MG63 (cell line): Measurements from ENCODE around the gene MAIP1. TPM values are rescaled to one million over a fixed set of nuclear protein-coding genes. Genes with fewer than 3 reads are reported as not detected.
A peak's percentile ranks its signal among the peaks of the same experiment; 100 is the strongest.

ENCODE experiments used
- DNase-seq: peaks from one replicate; pipeline ENCODE4 v3.0.0-alpha.2; 2020
- H3K27me3 ChIP-seq: fragments of 250-450 bp; sonication (Bioruptor Pico); 2 replicates; pipeline ENCODE4 v1.5.1; 2020; ENCODE audit warnings: mild to moderate bottlenecking, moderate library complexity
- H3K36me3 ChIP-seq: fragments of 250-450 bp; sonication (Bioruptor Pico); 2 replicates; pipeline ENCODE4 v1.5.1; 2020; ENCODE audit warnings: mild to moderate bottlenecking, moderate library complexity
- H3K4me3 ChIP-seq: fragments of 250-450 bp; sonication (Bioruptor Pico); 2 replicates; pipeline ENCODE4 v1.5.1; 2020; ENCODE audit warnings: mild to moderate bottlenecking, moderate library complexity
- H3K9me3 ChIP-seq: fragments of 250-450 bp; sonication (Bioruptor Pico); 2 replicates; pipeline ENCODE4 v1.5.1; 2020; ENCODE audit warnings: mild to moderate bottlenecking, moderate library complexity
- total RNA-seq: library from RNA; depleted of rRNA; stranded (reverse); fragments of >200 nt; shearing (Covaris generic); gene quantifications from 2 replicates; pipeline ENCODE4 v1.2.3, GENCODE V29; 2014; ENCODE audit warnings: low replicate concordance

Gene MAIP1
- total RNA-seq, 1 experiment from 2014 or later, result 15.4 TPM

DNA sequence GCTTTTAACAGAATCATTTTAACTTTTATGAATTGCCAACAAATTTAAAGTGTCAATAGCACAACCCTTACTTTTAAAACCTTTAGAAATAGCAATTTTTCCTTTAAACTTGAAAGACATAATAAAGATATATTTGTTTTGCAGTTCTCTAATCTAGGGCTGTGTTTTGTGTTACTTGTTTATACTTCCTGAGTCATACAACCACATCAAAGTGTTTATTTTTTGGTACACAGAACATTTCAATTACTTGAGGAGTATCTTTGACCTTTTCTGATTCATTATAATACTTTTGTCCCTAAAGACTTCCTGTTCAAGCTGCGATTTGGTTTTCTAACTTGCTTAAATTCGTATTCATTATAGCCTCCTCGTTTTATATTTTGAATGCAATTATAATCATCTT, 21.9 kb upstream of the MAIP1 start:
- Histone ChIP-seq H3K27me3 (no peaks in the 10 kb centered on the region), H3K4me3 (no peak overlapping the region), H3K36me3 (peaks cover 40% of the 10 kb centered on the region), H3K9me3 (no peaks in the 10 kb centered on the region)
- no peak for DNase-seq

DNA sequence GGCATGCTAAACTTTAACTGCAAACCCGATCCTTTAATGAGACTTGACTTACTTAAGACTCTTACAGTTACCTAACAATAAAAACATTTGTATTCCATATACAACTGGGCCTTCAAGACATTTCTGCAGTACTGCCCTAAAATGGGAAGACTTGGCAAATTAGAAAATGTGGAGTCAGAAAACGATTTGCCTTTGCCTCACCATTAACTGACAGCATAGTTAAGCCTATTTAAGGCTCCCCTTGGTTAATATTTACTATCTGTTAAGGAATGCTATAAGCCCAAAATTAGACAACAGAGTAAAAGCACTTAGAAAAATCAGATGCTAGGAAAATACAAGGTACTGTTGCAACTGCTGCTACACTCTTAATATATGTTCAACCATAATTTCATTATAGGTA, 18.8 kb upstream of the MAIP1 start:
- Histone ChIP-seq H3K9me3 (no peaks in the 10 kb centered on the region), H3K4me3 (no peak overlapping the region), H3K36me3 (peaks cover 37% of the 10 kb centered on the region), H3K27me3 (no peaks in the 10 kb centered on the region)
- DNase-seq, result no peak

DNA sequence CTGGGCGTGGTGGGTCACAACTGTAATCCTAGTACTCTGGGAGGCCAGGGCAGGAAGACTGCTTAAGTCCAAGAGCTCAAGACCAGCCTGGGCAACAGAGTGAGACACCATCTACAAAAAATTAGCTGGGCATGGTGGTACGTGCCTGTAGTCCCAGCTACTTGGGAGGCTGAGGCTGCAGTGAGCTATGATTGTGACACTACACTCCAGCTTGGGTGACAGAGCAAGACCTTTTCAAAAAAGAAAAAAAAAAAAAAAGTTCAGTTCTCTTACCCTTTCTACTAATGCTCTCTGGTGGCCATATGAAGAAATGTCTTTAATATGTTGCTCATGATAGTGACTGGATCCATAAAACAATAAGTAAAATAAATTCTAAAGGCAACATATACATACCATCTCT, 15.0 kb upstream of the MAIP1 start:
- DNase-seq, result no peak
- Histone ChIP-seq H3K9me3 (no peaks in the 10 kb centered on the region), H3K4me3 (no peak overlapping the region), H3K27me3 (no peaks in the 10 kb centered on the region), H3K36me3 (peaks cover 37% of the 10 kb centered on the region)

DNA sequence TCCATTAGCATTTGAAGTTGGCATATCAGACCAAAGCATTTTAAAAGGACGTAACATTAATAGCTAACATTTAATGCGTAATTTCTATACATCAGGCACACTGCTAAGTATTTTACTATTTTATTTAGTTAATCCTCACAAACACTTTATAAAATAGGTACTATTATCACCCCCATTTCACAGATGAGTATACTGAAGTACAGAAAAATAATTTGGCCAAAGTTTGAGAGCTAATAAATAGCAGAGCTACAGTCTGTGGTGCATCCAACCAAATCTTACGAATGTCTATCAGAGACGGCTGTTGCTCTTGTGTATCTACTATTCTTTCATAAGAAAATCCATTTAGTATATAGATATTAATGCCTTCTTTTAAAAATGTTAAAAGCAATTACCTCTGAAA, 12.0 kb upstream of the MAIP1 start:
- no peaks in the 10 kb centered on the region for H3K27me3 ChIP-seq
- H3K4me3 ChIP-seq, result no peak overlapping the region
- no peaks in the 10 kb centered on the region for H3K9me3 ChIP-seq
- peaks cover 39% of the 10 kb centered on the region for H3K36me3 ChIP-seq
- DNase-seq, result no peak

DNA sequence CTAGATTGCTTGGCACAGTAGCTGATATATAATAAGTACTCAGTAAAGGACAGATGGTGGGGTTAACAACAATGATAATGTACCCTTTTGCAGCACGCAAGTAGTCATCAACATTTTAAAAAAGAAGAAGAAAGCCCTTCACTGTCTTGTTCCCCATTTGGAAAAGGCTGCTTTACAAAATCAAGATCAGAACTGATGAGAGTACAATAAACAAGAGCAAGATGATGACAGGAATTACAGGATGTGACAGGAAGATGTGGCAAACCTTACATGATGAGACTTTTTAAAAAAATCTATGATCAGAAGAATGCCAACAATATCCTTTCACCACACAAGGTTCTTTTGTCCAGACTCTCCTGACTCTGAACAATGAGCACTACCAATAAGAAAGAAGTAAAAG, 9.2 kb upstream of the MAIP1 start:
- Histone ChIP-seq H3K4me3 (no peak overlapping the region), H3K27me3 (no peaks in the 10 kb centered on the region), H3K9me3 (no peaks in the 10 kb centered on the region), H3K36me3 (peaks cover 24% of the 10 kb centered on the region)
- no peak for DNase-seq

DNA sequence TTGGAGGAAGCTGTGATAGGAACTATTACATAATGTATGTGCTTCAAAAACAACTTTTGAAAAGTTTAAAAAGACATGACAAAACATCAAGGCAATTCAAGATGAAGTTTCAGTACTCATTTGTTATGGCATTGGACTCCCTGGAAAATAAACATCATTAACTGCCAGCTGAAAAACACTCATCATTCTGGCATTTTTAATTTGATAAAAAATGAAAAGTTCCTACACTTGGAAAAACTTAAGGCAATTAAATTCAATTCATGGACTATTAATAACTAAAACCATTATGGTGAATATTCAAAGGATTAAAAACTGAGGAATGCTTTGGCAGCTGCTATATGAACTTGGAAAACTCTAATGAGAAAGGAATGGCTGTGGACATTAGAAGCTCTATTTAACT, 8.5 kb upstream of the MAIP1 start:
- no peak for DNase-seq
- Histone ChIP-seq H3K36me3 (peaks cover 24% of the 10 kb centered on the region), H3K27me3 (no peaks in the 10 kb centered on the region), H3K9me3 (no peaks in the 10 kb centered on the region), H3K4me3 (no peak overlapping the region)

DNA sequence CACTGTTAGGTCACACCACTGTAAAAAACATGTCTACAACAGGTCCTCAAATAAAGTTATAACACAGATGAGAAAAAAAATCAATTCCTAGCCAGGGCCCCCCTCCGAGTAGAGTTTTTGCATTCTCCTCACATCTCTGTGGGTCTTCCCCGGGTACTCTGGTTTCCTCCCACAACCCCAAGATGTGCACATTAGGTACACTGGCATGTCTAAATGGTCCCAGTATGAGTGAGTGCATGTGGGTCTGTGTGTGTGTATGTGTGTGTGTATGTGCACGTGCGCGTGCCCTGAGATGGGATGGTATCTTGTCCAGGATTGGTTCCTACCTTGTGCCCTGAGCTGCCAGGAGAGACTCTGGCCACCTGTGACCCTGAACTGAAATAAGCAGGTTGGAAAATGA, 5.0 kb upstream of the MAIP1 start:
- peaks cover 12% of the 10 kb centered on the region for H3K36me3 ChIP-seq
- no peaks in the 10 kb centered on the region for H3K9me3 ChIP-seq
- DNase-seq, result no peak
- no peaks in the 10 kb centered on the region for H3K27me3 ChIP-seq
- H3K4me3 ChIP-seq, result no peak overlapping the region

DNA sequence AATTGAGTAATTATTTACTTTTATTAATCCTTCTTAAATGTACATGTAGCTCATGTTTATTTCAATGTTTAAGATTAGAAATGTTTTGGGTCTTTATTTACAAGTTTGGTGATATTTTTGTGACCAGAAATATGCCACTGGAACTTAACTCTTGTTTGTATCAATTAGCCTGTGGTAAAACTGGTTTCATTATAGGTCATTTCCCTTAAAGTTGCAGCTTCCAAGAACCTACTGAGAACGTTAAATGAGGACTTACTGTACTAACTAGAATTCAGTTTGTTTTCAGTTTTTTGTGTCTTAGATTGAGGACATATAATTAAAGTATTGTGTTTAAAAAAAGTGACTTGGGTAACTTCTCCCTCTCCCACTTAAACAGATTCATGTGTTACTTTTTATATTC, 4.4 kb upstream of the MAIP1 start:
- Histone ChIP-seq H3K27me3 (no peaks in the 10 kb centered on the region), H3K36me3 (peaks cover 16% of the 10 kb centered on the region), H3K4me3 (no peak overlapping the region), H3K9me3 (no peaks in the 10 kb centered on the region)
- no peak for DNase-seq

DNA sequence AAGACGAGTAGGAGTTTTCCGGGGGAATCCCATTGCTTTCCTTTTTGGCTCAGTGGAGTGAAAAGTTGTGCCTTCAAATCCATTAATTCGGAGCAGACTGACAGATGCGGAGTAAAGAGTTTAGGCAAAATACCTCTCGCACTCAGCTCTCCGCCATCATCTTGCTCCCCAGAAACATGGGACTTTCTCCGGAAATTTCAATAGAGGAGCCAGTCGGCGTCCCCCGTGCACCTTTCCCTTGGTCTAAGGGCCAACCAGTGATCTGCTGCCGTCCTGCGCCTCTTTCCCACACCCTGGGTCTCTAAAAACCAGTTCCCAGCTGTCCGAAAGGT, 409 bp upstream of the MAIP1 start:
- no peak for DNase-seq
- Histone ChIP-seq H3K27me3 (no peaks in the 10 kb centered on the region), H3K36me3 (peaks cover 30% of the 10 kb centered on the region)

DNA sequence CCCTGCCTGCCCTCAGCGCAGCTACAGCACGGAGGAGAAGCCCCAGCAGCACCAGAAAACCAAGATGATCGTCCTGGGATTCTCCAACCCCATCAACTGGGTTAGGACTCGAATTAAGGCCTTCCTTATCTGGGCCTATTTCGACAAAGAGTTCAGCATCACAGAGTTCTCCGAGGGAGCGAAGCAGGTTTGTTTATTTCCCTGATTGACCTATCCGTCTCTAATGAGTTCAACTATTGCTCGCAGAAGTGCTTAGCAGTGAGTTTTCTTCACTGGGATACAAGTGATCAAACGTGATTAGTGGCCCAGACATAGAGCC, 639 bp downstream of the MAIP1 start:
- H3K27me3 ChIP-seq, result no peaks in the 10 kb centered on the region
- peak overlapping the region; percentile 95 for H3K4me3 ChIP-seq
- DNase-seq, result no peak
- H3K9me3 ChIP-seq, result no peaks in the 10 kb centered on the region
- peaks cover 38% of the 10 kb centered on the region for H3K36me3 ChIP-seq

More for the DNA sequence above, 409 bp upstream of the MAIP1 start:
- Histone ChIP-seq H3K4me3 (peak overlapping the region; percentile 95), H3K9me3 (no peaks in the 10 kb centered on the region)

DNA sequence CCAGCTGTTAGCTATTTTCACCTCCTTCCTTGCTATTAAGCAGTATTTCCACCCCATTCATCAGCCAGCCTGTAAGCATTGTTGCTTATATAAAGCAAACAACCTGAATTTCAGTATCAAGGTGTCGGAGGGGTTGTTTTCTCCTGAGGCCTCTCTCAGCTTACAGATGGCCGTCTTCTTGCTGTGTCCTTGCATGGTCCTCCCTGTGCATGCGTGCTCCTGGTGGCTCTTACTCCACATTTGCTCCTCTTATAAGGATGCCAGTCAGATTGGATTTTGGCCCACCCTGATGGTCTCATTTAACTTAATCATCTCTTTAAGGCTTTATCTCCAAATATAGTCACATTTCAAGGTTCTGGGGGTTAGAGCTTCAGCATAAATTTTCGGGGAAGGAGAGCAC, 2.6 kb downstream of the MAIP1 start:
- Histone ChIP-seq H3K36me3 (peaks cover 53% of the 10 kb centered on the region), H3K27me3 (no peaks in the 10 kb centered on the region), H3K9me3 (no peaks in the 10 kb centered on the region), H3K4me3 (no peak overlapping the region)
- no peak for DNase-seq

DNA sequence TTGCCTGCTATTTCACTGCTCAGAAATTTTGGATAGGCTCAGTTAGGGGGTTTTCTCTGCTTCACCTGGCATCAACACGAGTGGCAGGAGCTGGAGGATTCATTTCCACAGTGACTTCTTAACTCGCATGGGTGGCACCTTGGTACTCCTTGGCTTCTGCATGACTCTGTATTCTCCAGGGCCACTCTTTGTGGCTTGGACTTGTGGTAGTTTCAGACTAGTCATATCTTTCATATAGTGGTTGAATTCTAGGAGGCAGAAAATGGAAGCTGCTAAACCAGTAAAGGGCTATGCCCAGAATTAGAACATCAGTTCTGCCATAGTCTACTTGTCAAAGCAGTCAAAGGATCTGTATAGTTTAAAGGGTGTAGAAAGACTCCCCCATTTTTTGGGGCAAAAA, 6.8 kb downstream of the MAIP1 start:
- no peak for DNase-seq
- Histone ChIP-seq H3K36me3 (peaks cover 61% of the 10 kb centered on the region), H3K9me3 (no peaks in the 10 kb centered on the region), H3K4me3 (no peak overlapping the region), H3K27me3 (no peaks in the 10 kb centered on the region)

DNA sequence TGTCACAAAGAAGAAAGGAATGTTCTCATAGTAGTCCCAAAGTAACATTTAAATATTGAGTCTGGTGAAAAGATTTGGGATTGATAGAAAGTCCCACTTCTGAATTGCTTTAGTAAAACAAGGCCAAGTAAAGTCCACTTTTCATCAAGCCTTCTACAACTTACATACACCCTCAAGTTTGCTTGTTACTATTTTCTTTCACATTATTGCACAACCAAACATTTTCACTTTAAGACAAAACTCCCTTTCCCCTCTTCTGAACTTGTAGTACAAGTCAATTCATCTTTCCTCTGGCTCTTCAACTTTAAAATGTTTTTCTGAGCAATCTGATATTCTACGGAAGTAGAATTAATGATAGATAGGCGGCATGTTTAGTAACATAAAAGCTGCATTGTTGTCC, 11.0 kb downstream of the MAIP1 start:
- H3K4me3 ChIP-seq, result no peak overlapping the region
- no peaks in the 10 kb centered on the region for H3K27me3 ChIP-seq
- DNase-seq, result no peak
- H3K9me3 ChIP-seq, result no peaks in the 10 kb centered on the region
- peaks cover 29% of the 10 kb centered on the region for H3K36me3 ChIP-seq

DNA sequence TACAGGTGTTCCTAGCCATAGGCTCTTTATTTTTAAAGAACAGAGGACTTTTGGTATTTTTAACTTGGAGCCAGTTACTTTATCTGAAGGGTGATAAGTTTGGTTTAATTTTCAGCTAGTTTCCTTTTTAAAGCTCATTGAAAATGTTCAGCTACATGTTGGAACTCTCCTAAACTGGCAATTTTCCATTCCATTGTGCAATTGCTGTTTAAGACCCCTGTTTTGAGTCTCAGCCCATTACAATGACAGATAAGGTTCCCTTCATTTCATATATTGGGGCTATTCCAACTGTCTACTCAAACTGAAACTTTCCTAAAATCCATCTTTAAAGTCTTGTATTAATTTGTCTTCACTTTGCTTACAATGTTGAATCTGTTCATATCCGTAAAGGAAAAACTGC, 11.6 kb downstream of the MAIP1 start:
- no peak for DNase-seq
- Histone ChIP-seq H3K9me3 (no peaks in the 10 kb centered on the region), H3K27me3 (no peaks in the 10 kb centered on the region), H3K4me3 (no peak overlapping the region), H3K36me3 (peaks cover 25% of the 10 kb centered on the region)

DNA sequence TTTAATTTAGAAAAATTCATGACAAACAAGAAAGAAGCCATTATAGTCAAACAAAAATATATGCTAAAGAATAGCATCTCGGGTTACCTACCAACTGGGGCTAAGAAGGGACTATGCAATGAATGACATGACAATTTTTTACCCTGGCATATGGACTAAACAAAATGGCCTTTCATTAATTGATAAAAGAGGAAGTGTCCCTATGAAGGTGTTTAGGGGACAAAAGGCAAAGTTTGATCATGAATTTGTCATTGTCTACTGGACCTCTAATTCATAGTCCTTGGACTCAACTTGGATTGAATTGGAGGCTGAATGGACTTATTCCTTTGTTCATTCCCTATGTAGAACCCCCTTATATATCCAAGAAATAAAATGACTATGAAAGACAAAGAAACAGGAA, 12.7 kb downstream of the MAIP1 start:
- no peak overlapping the region for H3K4me3 ChIP-seq
- no peaks in the 10 kb centered on the region for H3K27me3 ChIP-seq
- no peaks in the 10 kb centered on the region for H3K9me3 ChIP-seq
- peaks cover 16% of the 10 kb centered on the region for H3K36me3 ChIP-seq
- DNase-seq, result no peak

DNA sequence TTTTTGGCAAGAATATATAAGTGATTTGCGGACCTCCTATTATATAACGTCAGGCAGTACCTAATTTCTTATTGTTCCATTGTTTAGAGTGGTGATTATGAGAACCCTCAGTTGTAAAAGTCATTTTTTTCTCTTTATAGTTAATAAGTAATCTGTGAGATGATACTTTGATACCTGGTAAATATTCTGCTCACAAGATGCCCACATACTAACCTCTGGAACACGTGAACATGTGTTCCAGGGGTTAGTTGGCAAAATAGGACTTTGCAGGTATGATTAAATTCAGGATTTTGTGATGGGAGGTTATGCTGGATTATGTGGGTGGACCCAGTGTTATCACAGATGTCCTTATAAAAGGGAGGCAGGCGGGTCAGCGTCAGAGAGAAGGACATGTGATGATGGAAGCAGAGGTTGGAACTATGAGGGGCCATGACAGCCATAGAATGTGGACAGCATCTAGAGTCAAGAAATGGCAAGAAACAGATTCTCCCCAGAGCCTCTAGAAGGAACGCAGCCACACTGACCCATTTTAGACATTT, 16.8 kb downstream of the MAIP1 start:
- no peaks in the 10 kb centered on the region for H3K27me3 ChIP-seq
- peaks cover 3% of the 10 kb centered on the region for H3K36me3 ChIP-seq
- no peaks in the 10 kb centered on the region for H3K9me3 ChIP-seq
- no peak for DNase-seq
- no peak overlapping the region for H3K4me3 ChIP-seq

DNA sequence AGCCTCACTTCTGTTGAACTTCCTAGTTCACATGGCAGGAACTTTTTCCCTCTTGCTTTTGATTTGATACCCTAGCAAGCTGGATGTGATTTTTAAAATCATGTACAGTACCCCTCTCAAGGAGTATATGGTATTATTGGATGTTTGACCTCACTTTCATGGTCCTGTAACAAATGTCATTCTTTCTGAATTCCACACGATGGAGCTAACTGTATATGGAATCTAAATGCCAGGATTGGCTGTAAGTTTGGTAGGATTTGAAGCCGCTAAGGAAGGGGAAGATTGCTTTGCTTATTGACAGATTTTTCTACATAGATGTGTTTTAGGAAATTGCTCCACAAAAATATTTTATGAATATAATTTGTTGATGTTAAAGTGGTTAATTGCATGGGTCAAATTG, 18.3 kb downstream of the MAIP1 start:
- H3K4me3 ChIP-seq, result no peak overlapping the region
- H3K36me3 ChIP-seq, result no peaks in the 10 kb centered on the region
- H3K9me3 ChIP-seq, result no peaks in the 10 kb centered on the region
- DNase-seq, result no peak
- H3K27me3 ChIP-seq, result no peaks in the 10 kb centered on the region

DNA sequence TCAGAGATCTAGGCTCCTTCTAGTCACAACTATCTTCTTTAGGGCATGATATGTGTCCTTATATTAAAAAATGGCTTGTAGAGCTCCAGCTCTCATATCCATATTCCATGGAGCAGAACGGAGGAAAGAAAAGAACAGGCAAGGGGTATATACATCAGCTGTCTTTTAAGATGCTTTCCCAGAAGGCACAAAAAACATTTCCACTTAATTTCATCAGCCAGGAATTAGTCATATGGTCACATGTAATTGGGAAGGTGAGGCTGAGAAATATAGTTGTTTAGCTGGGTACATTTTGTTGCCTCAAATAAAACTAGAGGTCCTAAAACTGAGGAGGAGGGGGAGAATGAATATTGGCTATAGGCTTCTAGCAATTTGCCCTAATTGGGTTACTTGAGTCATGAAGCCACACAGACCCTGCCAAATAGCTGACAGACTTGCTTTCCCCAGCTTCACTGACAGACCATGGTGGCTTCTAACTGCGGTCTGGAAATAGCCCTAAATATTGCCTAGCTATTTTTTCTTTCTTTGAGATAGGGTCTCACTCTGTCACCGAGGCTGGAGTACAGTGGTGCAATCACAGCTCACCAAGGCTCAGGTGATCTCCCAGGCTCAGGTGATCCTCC, 20.0 kb downstream of the MAIP1 start:
- no peaks in the 10 kb centered on the region for H3K27me3 ChIP-seq
- no peak for DNase-seq
- no peak overlapping the region for H3K4me3 ChIP-seq
- no peaks in the 10 kb centered on the region for H3K9me3 ChIP-seq
- H3K36me3 ChIP-seq, result no peaks in the 10 kb centered on the region

DNA sequence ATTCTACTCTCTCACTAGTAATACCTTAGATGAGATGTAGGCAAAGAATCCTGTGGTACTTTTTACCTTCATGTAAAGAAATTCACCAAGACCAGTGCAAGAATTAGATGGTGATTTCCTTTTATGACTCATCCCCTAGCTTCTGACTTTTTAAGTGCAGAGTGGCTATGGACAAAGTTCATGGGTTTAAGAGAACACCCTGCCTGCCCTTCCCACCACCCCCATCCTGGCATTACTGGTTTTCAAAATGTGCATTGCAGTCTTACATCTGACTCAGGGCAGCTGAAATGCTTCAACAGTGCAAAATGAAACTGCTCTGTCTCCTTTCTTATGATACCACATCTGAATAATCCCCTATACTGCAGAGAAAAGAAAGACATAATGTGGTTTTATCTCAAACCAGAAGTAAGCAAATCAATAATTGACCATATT, 22.6 kb downstream of the MAIP1 start:
- no peaks in the 10 kb centered on the region for H3K36me3 ChIP-seq
- H3K27me3 ChIP-seq, result no peaks in the 10 kb centered on the region
- DNase-seq, result peak; percentile 65
- H3K4me3 ChIP-seq, result no peak overlapping the region
- no peaks in the 10 kb centered on the region for H3K9me3 ChIP-seq
